ENCODE data around the gene SEPTIN7.

SEPTIN7 gene

DNA sequence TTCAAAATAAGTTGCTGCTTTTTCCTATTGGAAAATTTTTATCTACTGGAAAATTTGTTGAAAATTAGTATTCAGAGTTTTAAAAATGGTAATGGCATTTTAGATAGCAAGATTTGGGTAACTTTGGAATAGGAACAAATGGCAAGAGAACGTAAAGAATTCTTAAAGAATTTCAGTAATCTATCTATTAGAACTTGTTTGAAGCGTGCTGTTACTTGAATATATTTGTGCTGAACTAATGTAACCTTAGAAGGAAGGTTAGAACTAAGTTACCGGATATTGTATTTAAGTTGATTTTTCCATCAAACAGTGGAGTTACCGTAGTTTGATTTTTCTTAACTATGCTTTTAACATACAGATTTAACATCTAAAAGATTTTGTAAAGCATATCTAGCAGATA is 25.9 kb downstream of the SEPTIN7 start:
- Histone ChIP-seq H3K36me3 (ENCODE audit: insufficient read depth, low read length) (peaks cover 23% of the 10 kb centered on the region), H3K4me2 (ENCODE audit: low read length) (no peak overlapping the region), H3K27ac (ENCODE audit: low read depth, low read length, poor library complexity, severe bottlenecking) (no peak overlapping the region), H3K9ac (ENCODE audit: low read length) (no peak overlapping the region), H3F3A (ENCODE audit: insufficient read depth, low read length) (no peaks in the 10 kb centered on the region), H4K20me1 (ENCODE audit: insufficient read depth, low read length) (peaks cover 3% of the 10 kb centered on the region; the same call in 1 of the 2 replicates), H3K9me2 (ENCODE audit: low read depth, low read length) (no peaks in the 10 kb centered on the region), H3K4me1 (ENCODE audit: insufficient read depth, low read length, severe bottlenecking) (no peaks in the 10 kb centered on the region), H3K4me3 (ENCODE audit: low read depth, low read length, poor library complexity, severe bottlenecking) (no peak overlapping the region), H3K27me3 (ENCODE audit: insufficient read depth, low read length) (no peaks in the 10 kb centered on the region), H3K79me2 (ENCODE audit: insufficient read depth, low read length) (peaks cover 100% of the 10 kb centered on the region), H3K9me3 (ENCODE audit: low read length) (no peaks in the 10 kb centered on the region; the same call in 1 of the 2 replicates), H2AFZ (ENCODE audit: low read length) (no peak overlapping the region)
- no peak for TF ChIP-seq EZH2 (IDR thresholded peaks at IDR 0.05; ENCODE audit: borderline replicate concordance, low read length)
- TF ChIP-seq, protein P1, sequence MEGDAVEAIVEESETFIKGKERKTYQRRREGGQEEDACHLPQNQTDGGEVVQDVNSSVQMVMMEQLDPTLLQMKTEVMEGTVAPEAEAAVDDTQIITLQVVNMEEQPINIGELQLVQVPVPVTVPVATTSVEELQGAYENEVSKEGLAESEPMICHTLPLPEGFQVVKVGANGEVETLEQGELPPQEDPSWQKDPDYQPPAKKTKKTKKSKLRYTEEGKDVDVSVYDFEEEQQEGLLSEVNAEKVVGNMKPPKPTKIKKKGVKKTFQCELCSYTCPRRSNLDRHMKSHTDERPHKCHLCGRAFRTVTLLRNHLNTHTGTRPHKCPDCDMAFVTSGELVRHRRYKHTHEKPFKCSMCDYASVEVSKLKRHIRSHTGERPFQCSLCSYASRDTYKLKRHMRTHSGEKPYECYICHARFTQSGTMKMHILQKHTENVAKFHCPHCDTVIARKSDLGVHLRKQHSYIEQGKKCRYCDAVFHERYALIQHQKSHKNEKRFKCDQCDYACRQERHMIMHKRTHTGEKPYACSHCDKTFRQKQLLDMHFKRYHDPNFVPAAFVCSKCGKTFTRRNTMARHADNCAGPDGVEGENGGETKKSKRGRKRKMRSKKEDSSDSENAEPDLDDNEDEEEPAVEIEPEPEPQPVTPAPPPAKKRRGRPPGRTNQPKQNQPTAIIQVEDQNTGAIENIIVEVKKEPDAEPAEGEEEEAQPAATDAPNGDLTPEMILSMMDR (IDR thresholded peaks at IDR 0.05; ENCODE audit: low read length), result no peak

DNA sequence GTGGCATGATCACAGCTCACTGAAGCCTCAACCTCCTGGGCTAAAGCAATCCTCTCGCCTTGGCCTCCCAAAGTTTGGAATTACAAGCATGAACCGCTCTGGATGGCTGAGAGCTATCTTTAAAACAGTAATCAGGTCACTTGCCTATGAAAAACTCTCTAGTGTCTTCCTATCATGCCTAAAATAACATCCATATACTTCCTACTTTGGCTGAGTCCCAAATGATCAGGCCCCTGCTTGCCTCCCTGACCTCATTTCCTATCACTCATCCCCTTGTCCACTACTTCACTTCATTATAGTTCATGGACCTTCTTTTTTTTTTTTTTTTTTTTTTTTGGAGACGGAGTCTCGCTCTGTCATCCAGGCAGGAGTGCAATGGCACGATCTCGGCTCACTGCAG is 28.0 kb downstream of the SEPTIN7 start:
- Histone ChIP-seq H3K79me2 (ENCODE audit: insufficient read depth, low read length) (peaks cover 100% of the 10 kb centered on the region), H3K9me3 (ENCODE audit: low read length) (no peaks in the 10 kb centered on the region), H3K27ac (ENCODE audit: low read depth, low read length, poor library complexity, severe bottlenecking) (no peak overlapping the region), H3K4me2 (ENCODE audit: low read length) (no peak overlapping the region), H2AFZ (ENCODE audit: low read length) (no peak overlapping the region), H3K36me3 (ENCODE audit: insufficient read depth, low read length) (peaks cover 34% of the 10 kb centered on the region), H3K9me2 (ENCODE audit: low read depth, low read length) (no peaks in the 10 kb centered on the region), H3K9ac (ENCODE audit: low read length) (no peak overlapping the region), H3K4me1 (ENCODE audit: insufficient read depth, low read length, severe bottlenecking) (no peaks in the 10 kb centered on the region), H3F3A (ENCODE audit: insufficient read depth, low read length) (no peaks in the 10 kb centered on the region), H3K27me3 (ENCODE audit: insufficient read depth, low read length) (no peaks in the 10 kb centered on the region), H3K4me3 (ENCODE audit: low read depth, low read length, poor library complexity, severe bottlenecking) (no peak overlapping the region), H4K20me1 (ENCODE audit: insufficient read depth, low read length) (peaks cover 3% of the 10 kb centered on the region; the same call in 1 of the 2 replicates)
- no peak for TF ChIP-seq EZH2 (IDR thresholded peaks at IDR 0.05; ENCODE audit: borderline replicate concordance, low read length)
- TF ChIP-seq, protein P1 (IDR thresholded peaks at IDR 0.05; ENCODE audit: low read length), result no peak

DNA sequence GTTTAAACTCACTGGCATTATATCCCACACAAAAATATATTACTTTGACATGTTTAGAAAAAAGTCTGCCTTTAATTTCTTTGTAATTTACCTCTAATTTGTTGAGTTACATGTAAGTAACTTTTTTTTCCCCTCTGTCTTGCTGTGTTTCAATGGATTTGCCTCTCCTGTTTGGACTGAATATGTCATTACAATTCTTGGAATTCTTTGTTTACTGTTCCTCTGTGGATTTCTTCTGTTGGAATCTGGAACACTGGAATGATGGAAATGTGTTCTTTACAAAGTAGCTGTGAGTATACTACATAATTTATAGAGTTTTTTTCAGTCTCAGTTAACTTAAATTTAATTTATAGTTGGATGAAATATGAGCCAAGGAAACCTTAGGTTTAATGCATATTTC is 30.4 kb downstream of the SEPTIN7 start:
- Histone ChIP-seq H3K4me1 (ENCODE audit: insufficient read depth, low read length, severe bottlenecking) (no peaks in the 10 kb centered on the region), H4K20me1 (ENCODE audit: insufficient read depth, low read length) (no peaks in the 10 kb centered on the region), H3K27me3 (ENCODE audit: insufficient read depth, low read length) (no peaks in the 10 kb centered on the region), H3K4me3 (ENCODE audit: low read depth, low read length, poor library complexity, severe bottlenecking) (no peak overlapping the region), H3F3A (ENCODE audit: insufficient read depth, low read length) (no peaks in the 10 kb centered on the region), H3K9me3 (ENCODE audit: low read length) (no peaks in the 10 kb centered on the region), H3K79me2 (ENCODE audit: insufficient read depth, low read length) (peaks cover 96% of the 10 kb centered on the region), H3K36me3 (ENCODE audit: insufficient read depth, low read length) (peaks cover 58% of the 10 kb centered on the region), H3K27ac (ENCODE audit: low read depth, low read length, poor library complexity, severe bottlenecking) (no peak overlapping the region), H2AFZ (ENCODE audit: low read length) (no peak overlapping the region), H3K9me2 (ENCODE audit: low read depth, low read length) (no peaks in the 10 kb centered on the region), H3K9ac (ENCODE audit: low read length) (no peak overlapping the region), H3K4me2 (ENCODE audit: low read length) (no peak overlapping the region)
- TF ChIP-seq EZH2 (IDR thresholded peaks at IDR 0.05; ENCODE audit: borderline replicate concordance, low read length), result no peak
- TF ChIP-seq, protein P1 (IDR thresholded peaks at IDR 0.05; ENCODE audit: low read length), result no peak

All from OCI-LY1 (cell line).